IMR-90 (cell line): Measurements from ENCODE around the gene RYR2. TPM values are rescaled to one million over a fixed set of nuclear protein-coding genes. Genes with fewer than 3 reads are reported as not detected.

ENCODE experiments used
- ATAC-seq: fragments of 200-7000 bp; cut with Tn5 transposase; 2 replicates; pipeline ENCODE4 v1.9.1; 2020; ENCODE audit warnings: low read depth, mild to moderate bottlenecking, moderate library complexity
- BruUV-seq: library from RNA; stranded (reverse); fragments of 400-500 nt; replicated peaks from 2 replicates; lab custom pipeline; 2021; lab: Mats Ljungman, UMichigan
- CTCF ChIA-PET: fragments of 300-600 bp; formaldehyde crosslinking; extraction: SDS; loops from one replicate; lab custom pipeline; 2021; ENCODE audit warnings: antibody characterized with exemption; lab: Yijun Ruan, JAX
- POLR2A ChIA-PET: fragments of 300-600 bp; sonication (Branson Sonifier 250); formaldehyde crosslinking; loops from one replicate; lab custom pipeline; 2022; ENCODE audit warnings: antibody characterized with exemption; ENCODE audit not compliant: unreplicated experiment; lab: Charles Lee
- DNase-seq: peaks from one replicate; pipeline ENCODE4 v3.0.0; 2013
- H2AFZ ChIP-seq: replicated peaks from 2 replicates; pipeline ENCODE3; 2013; ENCODE audit warnings: low read length, mild to moderate bottlenecking; ENCODE audit not compliant: poor library complexity
- H2AK5ac ChIP-seq: 2 replicates; pipeline ENCODE4 v1.6.1; 2013; ENCODE audit warnings: low read depth, low read length, inconsistent platforms
- H2AK9ac ChIP-seq: replicated peaks from 2 replicates; pipeline ENCODE3; 2013; ENCODE audit warnings: mild to moderate bottlenecking, low read depth, low read length, moderate library complexity; ENCODE audit not compliant: poor library complexity
- H2BK120ac ChIP-seq: 2 replicates; pipeline ENCODE4 v1.6.1; 2013; ENCODE audit warnings: low read depth, low read length, inconsistent platforms
- H2BK15ac ChIP-seq: 3 replicates; pipeline ENCODE4 v1.6.1; 2013; ENCODE audit warnings: low read depth, low read length, inconsistent platforms
- H2BK20ac ChIP-seq: 2 replicates; pipeline ENCODE4 v1.6.1; 2013; ENCODE audit warnings: low read depth, mild to moderate bottlenecking, inconsistent platforms, low read length, moderate library complexity
- H2BK5ac ChIP-seq: 2 replicates; pipeline ENCODE4 v1.6.1; 2013; ENCODE audit warnings: mild to moderate bottlenecking, low read depth, low read length, inconsistent platforms; ENCODE audit not compliant: poor library complexity, severe bottlenecking
- H3K14ac ChIP-seq: replicated peaks from 2 replicates; pipeline ENCODE4 v1.6.1; 2013; ENCODE audit warnings: low read depth, low read length, inconsistent platforms
- H3K18ac ChIP-seq: 2 replicates; pipeline ENCODE4 v1.6.1; 2013; ENCODE audit warnings: low read depth, low read length, control low read depth
- H3K23ac ChIP-seq: 2 replicates; pipeline ENCODE4 v1.6.1; 2013; ENCODE audit warnings: low read depth, low read length, inconsistent platforms
- H3K27ac ChIP-seq: 2 replicates; pipeline ENCODE4 v1.5.1; 2013; ENCODE audit warnings: mild to moderate bottlenecking, control low read depth, low read length; ENCODE audit not compliant: insufficient read depth
- H3K27me3 ChIP-seq: 2 replicates; pipeline ENCODE4 v1.6.1; 2013; ENCODE audit warnings: low read length; ENCODE audit not compliant: control insufficient read depth, insufficient read depth
- H3K36me3 ChIP-seq: 2 replicates; pipeline ENCODE4 v1.6.1; 2013; ENCODE audit warnings: low read length, mixed read lengths; ENCODE audit not compliant: control insufficient read depth, insufficient read depth
- H3K4ac ChIP-seq: 2 replicates; pipeline ENCODE4 v1.6.1; 2013; ENCODE audit warnings: low read depth, low read length, inconsistent platforms
- H3K4me1 ChIP-seq: 2 replicates; pipeline ENCODE4 v1.6.1; 2013; ENCODE audit warnings: low read length, mixed read lengths; ENCODE audit not compliant: control insufficient read depth, insufficient read depth
- H3K4me2 ChIP-seq: 2 replicates; pipeline ENCODE4 v1.6.1; 2013; ENCODE audit warnings: low read depth, mild to moderate bottlenecking, control low read depth, low read length, moderate library complexity
- H3K4me3 ChIP-seq: 2 replicates; pipeline ENCODE4 v1.5.1; 2013; ENCODE audit warnings: low read depth, mild to moderate bottlenecking, control low read depth, low read length, moderate library complexity; ENCODE audit not compliant: insufficient read depth
- H3K56ac ChIP-seq: 2 replicates; pipeline ENCODE4 v1.6.1; 2013; ENCODE audit warnings: low read length, inconsistent platforms; ENCODE audit not compliant: insufficient read depth; ENCODE audit errors: extremely low read depth
- H3K79me1 ChIP-seq, 2 experiments: 2 replicates each; pipeline ENCODE4 v1.6.1; 2013; ENCODE audit warnings: low read length in 2 of 2, inconsistent platforms in 1 of 2, low read depth in 1 of 2
- H3K9ac ChIP-seq: 2 replicates; pipeline ENCODE4 v1.6.1; 2013; ENCODE audit warnings: low read depth, low read length, control low read depth
- H3K9me1 ChIP-seq: 2 replicates; pipeline ENCODE4 v1.6.1; 2013; ENCODE audit warnings: low read length, inconsistent platforms; ENCODE audit not compliant: insufficient read depth
- H3K9me3 ChIP-seq: 2 replicates; pipeline ENCODE4 v1.6.1; 2013; ENCODE audit warnings: low read length; ENCODE audit not compliant: control insufficient read depth, insufficient read depth
- H4K20me1 ChIP-seq: 2 replicates; pipeline ENCODE4 v1.6.1; 2013; ENCODE audit warnings: low read length, inconsistent platforms; ENCODE audit not compliant: insufficient read depth
- H4K5ac ChIP-seq: 2 replicates; pipeline ENCODE4 v1.6.1; 2013; ENCODE audit warnings: mild to moderate bottlenecking, low read depth, low read length, control low read depth
- H4K8ac ChIP-seq, 2 experiments: 2 replicates each; pipeline ENCODE4 v1.6.1; 2013; ENCODE audit warnings: low read depth in 2 of 2, low read length in 2 of 2, control low read depth in 1 of 2, inconsistent platforms in 1 of 2
- H4K91ac ChIP-seq: 2 replicates; pipeline ENCODE4 v1.6.1; 2013; ENCODE audit warnings: low read depth, low read length, inconsistent platforms; ENCODE audit not compliant: insufficient read depth
- BHLHE40 ChIP-seq: fragments of 150-350 bp; IDR thresholded peaks from 2 replicates; pipeline ENCODE4 v1.6.1; 2016; ENCODE audit warnings: mild to moderate bottlenecking, low read depth, low read length
- CEBPB ChIP-seq: IDR thresholded peaks from 2 replicates; pipeline ENCODE4 v1.6.1; 2012; ENCODE audit warnings: low read depth, low read length, improper control_type of control experiment
- CHD1 ChIP-seq: IDR thresholded peaks from 2 replicates; pipeline ENCODE4 v1.6.1; 2012; ENCODE audit warnings: low read depth, low read length, improper control_type of control experiment
- FOS ChIP-seq: fragments of 150-350 bp; IDR thresholded peaks from 2 replicates; pipeline ENCODE4 v1.6.1; 2016; ENCODE audit warnings: low read depth, low read length
- MAFK ChIP-seq: IDR thresholded peaks from 2 replicates; pipeline ENCODE4 v1.6.1; 2012; ENCODE audit warnings: low read depth, low read length, improper control_type of control experiment
- MAZ ChIP-seq: IDR thresholded peaks from 2 replicates; pipeline ENCODE4 v1.6.1; 2012; ENCODE audit warnings: low read depth, mild to moderate bottlenecking, low read length, improper control_type of control experiment, moderate library complexity, borderline replicate concordance
- MXI1 ChIP-seq: IDR thresholded peaks from 2 replicates; pipeline ENCODE4 v1.6.1; 2012; ENCODE audit warnings: low read depth, mild to moderate bottlenecking, low read length, moderate library complexity, borderline replicate concordance
- NFE2L2 ChIP-seq: fragments of 150-350 bp; IDR thresholded peaks from 2 replicates; pipeline ENCODE4 v1.6.1; 2016; ENCODE audit warnings: low read depth, mild to moderate bottlenecking, low read length
- POLR2A ChIP-seq: IDR thresholded peaks from 2 replicates; pipeline ENCODE4 v1.6.1; 2012; ENCODE audit warnings: mild to moderate bottlenecking, low read depth, low read length
- RAD21 ChIP-seq: IDR thresholded peaks from 2 replicates; pipeline ENCODE4 v1.6.1; 2012; ENCODE audit warnings: low read length, improper control_type of control experiment
- RCOR1 ChIP-seq: IDR thresholded peaks from 2 replicates; pipeline ENCODE4 v1.6.1; 2012; ENCODE audit warnings: mild to moderate bottlenecking, low read length, improper control_type of control experiment; ENCODE audit not compliant: insufficient replicate concordance
- RFX5 ChIP-seq: IDR thresholded peaks from 2 replicates; pipeline ENCODE4 v1.8.0; 2012; ENCODE audit warnings: low read depth, mild to moderate bottlenecking, low read length, moderate library complexity
- SMC3 ChIP-seq: fragments of 150-350 bp; IDR thresholded peaks from 2 replicates; pipeline ENCODE4 v1.6.1; 2016; ENCODE audit warnings: low read depth, mild to moderate bottlenecking, antibody characterized with exemption, low read length, moderate library complexity
- WGBS, 2 experiments: methylation state at CpG; one replicate each; pipeline versions ENCODE4 v1.1.5 to v1.1.7; 2013; ENCODE audit warnings: missing lambda C conversion rate in 2 of 2; ENCODE audit not compliant: insufficient read length in 1 of 2; ENCODE audit errors: extremely low coverage in 2 of 2; 5-methylcytosine and 5-hydroxymethylcytosine counted together
- dilution Hi-C: fragments of 300-500 bp; cut with HindIII; formaldehyde crosslinking; loops from one replicate; pipeline ENCODE4 v1.14.3; 2018; ENCODE audit warnings: low sequenced_read_pairs; ENCODE audit not compliant: unreplicated experiment
- in situ Hi-C: fragments of 300-500 bp; cut with MboI; formaldehyde crosslinking; loops from 3 replicates; pipeline ENCODE4 v1.14.3; 2019; ENCODE audit warnings: low sequenced_read_pairs, inconsistent platforms, mixed read lengths
- intact Hi-C: fragments of 100-400 bp; cut with micrococcal nuclease; formaldehyde crosslinking; loops from 2 replicates; pipeline ENCODE4 v1.10.0; 2022
- polyA plus RNA-seq, 3 experiments: library from polyadenylated mRNA; depleted of rRNA; stranded (reverse); fragments of >200 nt; gene quantifications; 2 replicates each; pipeline ENCODE4 v1.2.3, GENCODE V29; 2012; ENCODE audit warnings: low replicate concordance in 1 of 3
- total RNA-seq: library from RNA; depleted of rRNA; stranded (reverse); fragments of >200 nt; gene quantifications from 2 replicates; pipeline ENCODE4 v1.2.3, GENCODE V29; 2012
- TF ChIP-seq, protein P1 (sequence below): fragments of 150-350 bp; IDR thresholded peaks from 2 replicates; pipeline ENCODE4 v1.6.1; 2016; ENCODE audit warnings: low read depth, mild to moderate bottlenecking, low read length, moderate library complexity, borderline replicate concordance
- TF ChIP-seq, protein P2 (sequence below): fragments of 150-350 bp; IDR thresholded peaks from 2 replicates; pipeline ENCODE4 v1.6.1; 2017; ENCODE audit warnings: mild to moderate bottlenecking, antibody characterized with exemption, low read length, low read depth
- TF ChIP-seq, protein P3 (sequence below): conservative IDR thresholded peaks from 2 replicates; pipeline ENCODE4 v1.5.1; 2012; ENCODE audit warnings: mild to moderate bottlenecking, low read depth, low read length, improper control_type of control experiment

RYR2 gene
- total and polyA plus RNA-seq, 2 of the 4 experiments (the other 2 are of a cell fraction), result not detected

GRCh38 chr1:237139732-237140131 lies 97.7 kb downstream of the RYR2 start:
- Histone ChIP-seq H3K4me3 (no peak overlapping the region), H3K4ac (no peak overlapping the region), H3K23ac (no peak overlapping the region), H3K27ac (no peak overlapping the region), H4K8ac (no peak overlapping the region), H2AFZ (no peak overlapping the region), H2BK120ac (no peak overlapping the region), H2AK9ac (no peak overlapping the region), H3K9me1 (no peaks in the 10 kb centered on the region), H3K4me1 (no peaks in the 10 kb centered on the region), H3K36me3 (no peaks in the 10 kb centered on the region), H3K56ac (no peak overlapping the region), H2BK5ac (no peak overlapping the region), H3K4me2 (no peak overlapping the region), H3K9ac (no peak overlapping the region), H4K20me1 (no peaks in the 10 kb centered on the region), H3K79me1 (no peaks in the 10 kb centered on the region), H2BK20ac (no peak overlapping the region), H4K5ac (no peak overlapping the region), H4K91ac (no peak overlapping the region), H3K27me3 (no peaks in the 10 kb centered on the region), H3K14ac (no peak overlapping the region), H2AK5ac (no peak overlapping the region), H3K9me3 (peaks cover 17% of the 10 kb centered on the region), H2BK15ac (no peak overlapping the region), H3K18ac (no peak overlapping the region)
- BruUV-seq, result no TSS peak
- ChIA-PET POLR2A (no interaction called here), CTCF (no interaction called here)
- in situ Hi-C loops, result no loop called here
- intact Hi-C loops, result no loop called here
- TF ChIP-seq, protein P1, sequence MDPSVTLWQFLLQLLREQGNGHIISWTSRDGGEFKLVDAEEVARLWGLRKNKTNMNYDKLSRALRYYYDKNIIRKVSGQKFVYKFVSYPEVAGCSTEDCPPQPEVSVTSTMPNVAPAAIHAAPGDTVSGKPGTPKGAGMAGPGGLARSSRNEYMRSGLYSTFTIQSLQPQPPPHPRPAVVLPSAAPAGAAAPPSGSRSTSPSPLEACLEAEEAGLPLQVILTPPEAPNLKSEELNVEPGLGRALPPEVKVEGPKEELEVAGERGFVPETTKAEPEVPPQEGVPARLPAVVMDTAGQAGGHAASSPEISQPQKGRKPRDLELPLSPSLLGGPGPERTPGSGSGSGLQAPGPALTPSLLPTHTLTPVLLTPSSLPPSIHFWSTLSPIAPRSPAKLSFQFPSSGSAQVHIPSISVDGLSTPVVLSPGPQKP, result no peak
- TF ChIP-seq MAZ, result no peak
- no peak for TF ChIP-seq RCOR1
- no peak for TF ChIP-seq MXI1
- TF ChIP-seq RFX5, result no peak
- TF ChIP-seq, protein P2, sequence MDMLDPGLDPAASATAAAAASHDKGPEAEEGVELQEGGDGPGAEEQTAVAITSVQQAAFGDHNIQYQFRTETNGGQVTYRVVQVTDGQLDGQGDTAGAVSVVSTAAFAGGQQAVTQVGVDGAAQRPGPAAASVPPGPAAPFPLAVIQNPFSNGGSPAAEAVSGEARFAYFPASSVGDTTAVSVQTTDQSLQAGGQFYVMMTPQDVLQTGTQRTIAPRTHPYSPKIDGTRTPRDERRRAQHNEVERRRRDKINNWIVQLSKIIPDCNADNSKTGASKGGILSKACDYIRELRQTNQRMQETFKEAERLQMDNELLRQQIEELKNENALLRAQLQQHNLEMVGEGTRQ, result no peak
- no peak for TF ChIP-seq CEBPB
- TF ChIP-seq, protein P3, sequence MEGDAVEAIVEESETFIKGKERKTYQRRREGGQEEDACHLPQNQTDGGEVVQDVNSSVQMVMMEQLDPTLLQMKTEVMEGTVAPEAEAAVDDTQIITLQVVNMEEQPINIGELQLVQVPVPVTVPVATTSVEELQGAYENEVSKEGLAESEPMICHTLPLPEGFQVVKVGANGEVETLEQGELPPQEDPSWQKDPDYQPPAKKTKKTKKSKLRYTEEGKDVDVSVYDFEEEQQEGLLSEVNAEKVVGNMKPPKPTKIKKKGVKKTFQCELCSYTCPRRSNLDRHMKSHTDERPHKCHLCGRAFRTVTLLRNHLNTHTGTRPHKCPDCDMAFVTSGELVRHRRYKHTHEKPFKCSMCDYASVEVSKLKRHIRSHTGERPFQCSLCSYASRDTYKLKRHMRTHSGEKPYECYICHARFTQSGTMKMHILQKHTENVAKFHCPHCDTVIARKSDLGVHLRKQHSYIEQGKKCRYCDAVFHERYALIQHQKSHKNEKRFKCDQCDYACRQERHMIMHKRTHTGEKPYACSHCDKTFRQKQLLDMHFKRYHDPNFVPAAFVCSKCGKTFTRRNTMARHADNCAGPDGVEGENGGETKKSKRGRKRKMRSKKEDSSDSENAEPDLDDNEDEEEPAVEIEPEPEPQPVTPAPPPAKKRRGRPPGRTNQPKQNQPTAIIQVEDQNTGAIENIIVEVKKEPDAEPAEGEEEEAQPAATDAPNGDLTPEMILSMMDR, result no peak
- no peak for TF ChIP-seq NFE2L2
- TF ChIP-seq MAFK, result no peak
- no peak for TF ChIP-seq SMC3
- no peak for TF ChIP-seq FOS
- TF ChIP-seq POLR2A, result no peak
- no peak for TF ChIP-seq RAD21
- TF ChIP-seq BHLHE40, result no peak
- no peak for TF ChIP-seq CHD1
- dilution Hi-C loops, result no loop called here
- WGBS, 2 experiments, result 34 to 100% methylated on average over 1 to 3 of the region's 8 CpGs
- no peak for ATAC-seq
- DNase-seq, result no peak
